Astrocyte (in vitro differentiated cells and primary cell): ENCODE data around the gene ADD1.

Experiments
- CTCF ChIP-seq: IDR thresholded peaks from 2 replicates; pipeline ENCODE4 v1.5.1; 2011; ENCODE audit warnings: low read depth, mild to moderate bottlenecking, inconsistent platforms, low read length, moderate library complexity; ENCODE audit not compliant: insufficient read depth
- EZH2 ChIP-seq: IDR thresholded peaks from 2 replicates; pipeline ENCODE4 v1.6.1; 2012; ENCODE audit warnings: mild to moderate bottlenecking, low read length, inconsistent platforms; ENCODE audit not compliant: insufficient read depth

- TF ChIP-seq CTCF = no peak
- TF ChIP-seq EZH2 = no peak
These were observed 103.4 kb downstream of the ADD1 start for GRCh38 chr4:2946812-2947600.
